ENCODE data around the gene KRT222.

DNA sequence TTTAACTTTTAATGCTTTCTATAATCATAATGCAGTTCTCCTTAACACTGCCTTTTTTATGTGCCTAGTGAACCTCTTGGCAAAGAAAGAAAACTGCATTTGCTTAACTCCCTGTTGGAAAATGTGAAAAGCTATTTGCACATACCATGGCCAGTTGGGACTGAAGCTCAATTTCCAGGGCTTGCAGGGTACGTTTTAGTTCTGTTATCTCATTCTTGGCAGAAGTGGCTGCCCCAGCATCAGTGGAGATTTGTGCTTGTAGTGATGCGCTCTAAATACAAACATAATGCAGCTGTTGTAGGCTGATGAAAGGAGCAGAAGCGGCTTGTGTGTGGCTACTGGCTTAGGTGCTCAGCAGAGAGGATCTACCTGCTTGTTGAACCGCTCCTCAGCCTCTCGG lies 34.9 kb upstream of the KRT222 start:
- TF ChIP-seq POLR2A (IDR thresholded peaks at IDR 0.05), result no peak
- TF ChIP-seq, protein P1, sequence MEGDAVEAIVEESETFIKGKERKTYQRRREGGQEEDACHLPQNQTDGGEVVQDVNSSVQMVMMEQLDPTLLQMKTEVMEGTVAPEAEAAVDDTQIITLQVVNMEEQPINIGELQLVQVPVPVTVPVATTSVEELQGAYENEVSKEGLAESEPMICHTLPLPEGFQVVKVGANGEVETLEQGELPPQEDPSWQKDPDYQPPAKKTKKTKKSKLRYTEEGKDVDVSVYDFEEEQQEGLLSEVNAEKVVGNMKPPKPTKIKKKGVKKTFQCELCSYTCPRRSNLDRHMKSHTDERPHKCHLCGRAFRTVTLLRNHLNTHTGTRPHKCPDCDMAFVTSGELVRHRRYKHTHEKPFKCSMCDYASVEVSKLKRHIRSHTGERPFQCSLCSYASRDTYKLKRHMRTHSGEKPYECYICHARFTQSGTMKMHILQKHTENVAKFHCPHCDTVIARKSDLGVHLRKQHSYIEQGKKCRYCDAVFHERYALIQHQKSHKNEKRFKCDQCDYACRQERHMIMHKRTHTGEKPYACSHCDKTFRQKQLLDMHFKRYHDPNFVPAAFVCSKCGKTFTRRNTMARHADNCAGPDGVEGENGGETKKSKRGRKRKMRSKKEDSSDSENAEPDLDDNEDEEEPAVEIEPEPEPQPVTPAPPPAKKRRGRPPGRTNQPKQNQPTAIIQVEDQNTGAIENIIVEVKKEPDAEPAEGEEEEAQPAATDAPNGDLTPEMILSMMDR (IDR thresholded peaks at IDR 0.05 in 4 of 5, conservative IDR thresholded peaks at IDR 0.05 in 1 of 5), result no peak
